SK-N-SH (cell line): ENCODE measurements around the gene ACSF3. TPM values are rescaled to one million over a fixed set of nuclear protein-coding genes. Genes with fewer than 3 reads are reported as not detected.

Experiments
- CTCF ChIA-PET: fragments of 300-600, 350-600 bp; formaldehyde crosslinking; extraction: SDS; loops from one replicate; lab custom pipeline; 2021; lab: Yijun Ruan, JAX
- POLR2A ChIA-PET: fragments of 350-600 bp; sonication (Branson Sonifier 250); formaldehyde crosslinking; extraction: SDS; loops from one replicate; lab custom pipeline; 2020; ENCODE audit warnings: antibody characterized with exemption, inconsistent platforms; lab: Yijun Ruan, JAX
- DNase-seq: peaks from one replicate; pipeline ENCODE4 v3.0.0; 2012
- H2AFZ ChIP-seq: fragments of 200-600 bp; sonication (generic); 2 replicates; pipeline ENCODE4 v1.8.1; 2016; ENCODE audit warnings: antibody characterized with exemption, mild to moderate bottlenecking, low read depth
- H3F3A ChIP-seq: fragments of 200-600 bp; sonication (generic); replicated peaks from 2 replicates; pipeline ENCODE3; 2016; ENCODE audit warnings: antibody characterized with exemption, mild to moderate bottlenecking; ENCODE audit not compliant: insufficient read depth
- H3K27ac ChIP-seq, 2 experiments: fragments of 200-500 bp in 1 of 2; fragments of 200-600 bp in 1 of 2; sonication (Bioruptor generic) in 1 of 2; sonication (generic), shearing (Covaris generic) in 1 of 2; 2 replicates each; pipeline versions ENCODE4 v1.5.1 to v1.6.1; 2014 to 2016; ENCODE audit warnings: low read depth in 2 of 2, inconsistent platforms in 1 of 2, low read length in 1 of 2, mild to moderate bottlenecking in 1 of 2, mixed read lengths in 1 of 2
- H3K27me3 ChIP-seq: fragments of 200-600 bp; sonication (generic), shearing (Covaris generic); 2 replicates; pipeline ENCODE4 v1.6.1; 2016; ENCODE audit warnings: mixed run types; ENCODE audit not compliant: insufficient read depth
- H3K36me3 ChIP-seq, 2 experiments: fragments of 200-500 bp in 1 of 2; fragments of 200-600 bp in 1 of 2; sonication (Bioruptor generic) in 1 of 2; sonication (generic) in 1 of 2; replicated peaks in 1 of 2; 2 replicates each; pipeline versions ENCODE3 to v1.5.1; 2014 to 2016; ENCODE audit warnings: low read length in 1 of 2, mild to moderate bottlenecking in 1 of 2; ENCODE audit not compliant: insufficient read depth in 2 of 2, control insufficient read depth in 1 of 2
- H3K4me1 ChIP-seq, 2 experiments: fragments of 200-500 bp in 1 of 2; fragments of 200-600 bp in 1 of 2; sonication (Bioruptor generic) in 1 of 2; sonication (generic), shearing (Covaris generic) in 1 of 2; 2 replicates each; pipeline versions ENCODE4 v1.5.1 to v1.6.1; 2014 to 2016; ENCODE audit warnings: low read depth in 1 of 2, low read length in 1 of 2, mixed run types in 1 of 2; ENCODE audit not compliant: insufficient read depth in 2 of 2, control insufficient read depth in 1 of 2
- H3K4me2 ChIP-seq: fragments of 200-600 bp; sonication (generic), shearing (Covaris generic); 2 replicates; pipeline ENCODE4 v1.6.1; 2017; ENCODE audit warnings: mixed run types
- H3K4me3 ChIP-seq, 2 experiments: fragments of 200-500 bp in 1 of 2; fragments of 200-600 bp in 1 of 2; sonication (Bioruptor generic) in 1 of 2; sonication (generic), shearing (Covaris generic) in 1 of 2; 2 replicates each; pipeline versions ENCODE4 v1.5.1 to v1.8.1; 2014 to 2016; ENCODE audit warnings: low read depth in 2 of 2, inconsistent platforms in 1 of 2, low read length in 1 of 2, mild to moderate bottlenecking in 1 of 2, mixed read lengths in 1 of 2, moderate library complexity in 1 of 2
- H3K79me2 ChIP-seq: fragments of 200-600 bp; sonication (generic); 2 replicates; pipeline ENCODE4 v1.8.1; 2017; ENCODE audit warnings: mild to moderate bottlenecking; ENCODE audit not compliant: insufficient read depth
- H3K9ac ChIP-seq: fragments of 200-600 bp; sonication (generic); 2 replicates; pipeline ENCODE4 v1.6.1; 2017; ENCODE audit warnings: mixed run types
- H3K9me2 ChIP-seq: fragments of 200-600 bp; sonication (generic); 2 replicates; pipeline ENCODE4 v1.6.1; 2017; ENCODE audit warnings: mixed run types
- H3K9me3 ChIP-seq: fragments of 200-600 bp; sonication (generic); 2 replicates; pipeline ENCODE4 v1.6.1; 2017; ENCODE audit warnings: mixed run types, mild to moderate bottlenecking, moderate library complexity
- H4K20me1 ChIP-seq: fragments of 200-600 bp; sonication (generic); 2 replicates; pipeline ENCODE4 v1.6.1; 2017; ENCODE audit warnings: mild to moderate bottlenecking, mixed run types; ENCODE audit not compliant: insufficient read depth
- CHD2 ChIP-seq: fragments of 150-350 bp; IDR thresholded peaks from 2 replicates; pipeline ENCODE4 v1.6.1; 2018; ENCODE audit warnings: low read length; ENCODE audit not compliant: partially characterized antibody
- EP300 ChIP-seq, 2 experiments: IDR thresholded peaks; 2 replicates each; pipeline versions ENCODE4 v1.4.0 to v1.6.1; 2012; ENCODE audit warnings: borderline replicate concordance in 1 of 2, low read depth in 1 of 2, low read length in 1 of 2
- GABPA ChIP-seq: IDR thresholded peaks from 2 replicates; pipeline ENCODE4 v1.4.0; 2012; ENCODE audit warnings: low read depth, mild to moderate bottlenecking
- GATA2 ChIP-seq: sonication (generic); formaldehyde crosslinking; IDR thresholded peaks from 2 replicates; pipeline ENCODE4 v1.5.0; 2020; ENCODE audit warnings: mild to moderate bottlenecking, missing genetic modification reagents
- JUND ChIP-seq: IDR thresholded peaks from 2 replicates; pipeline ENCODE4 v1.4.0; 2012
- MEF2A ChIP-seq: IDR thresholded peaks from 2 replicates; pipeline ENCODE4 v1.4.0; 2012; ENCODE audit warnings: low read depth, borderline replicate concordance
- MXI1 ChIP-seq: IDR thresholded peaks from 2 replicates; pipeline ENCODE4 v1.6.1; 2012; ENCODE audit warnings: mild to moderate bottlenecking, low read depth, low read length, improper control_type of control experiment
- POLR2AphosphoS5 ChIP-seq: IDR thresholded peaks from 2 replicates; pipeline ENCODE4 v1.6.1; 2012; ENCODE audit warnings: low read depth, low read length
- RCOR1 ChIP-seq: fragments of 150-350 bp; IDR thresholded peaks from 2 replicates; pipeline ENCODE4 v1.6.1; 2017; ENCODE audit warnings: antibody characterized with exemption, low read length
- RXRA ChIP-seq: IDR thresholded peaks from 2 replicates; pipeline ENCODE4 v1.4.0; 2012; ENCODE audit warnings: low read depth, mild to moderate bottlenecking, borderline replicate concordance
- SMC3 ChIP-seq: IDR thresholded peaks from 2 replicates; pipeline ENCODE4 v1.6.1; 2012; ENCODE audit warnings: low read depth, low read length, improper control_type of control experiment
- TCF12 ChIP-seq: IDR thresholded peaks from 2 replicates; pipeline ENCODE4 v1.4.0; 2012
- TEAD4 ChIP-seq: IDR thresholded peaks from 2 replicates; pipeline ENCODE4 v1.4.0; 2012; ENCODE audit warnings: mild to moderate bottlenecking, borderline replicate concordance; ENCODE audit not compliant: insufficient read depth
- WGBS: methylation state at CpG from one replicate; pipeline ENCODE4 v1.1.6; 2017; ENCODE audit warnings: low lambda C conversion rate; 5-methylcytosine and 5-hydroxymethylcytosine counted together
- polyA plus RNA-seq, 3 experiments: library from polyadenylated mRNA; depleted of rRNA; stranded (reverse); fragments of >200 nt; gene quantifications; 2 replicates each; pipeline ENCODE4 v1.2.3, GENCODE V29; 2012
- TF ChIP-seq, protein P1 (sequence below): fragments of 200-600 bp; sonication (generic); IDR thresholded peaks from 2 replicates; pipeline ENCODE4 v1.6.1; 2017; ENCODE audit warnings: antibody characterized with exemption, mild to moderate bottlenecking, moderate library complexity
- TF ChIP-seq, protein P2 (sequence below): IDR thresholded peaks from 2 replicates; pipeline ENCODE4 v1.4.0; 2012; ENCODE audit warnings: low read depth, borderline replicate concordance
- TF ChIP-seq, protein P3 (sequence below): fragments of 150-350 bp; IDR thresholded peaks from 2 replicates; pipeline ENCODE4 v1.6.1; 2016; ENCODE audit warnings: mild to moderate bottlenecking, low read depth, low read length
- TF ChIP-seq, protein P4 (sequence below): IDR thresholded peaks from 2 replicates; pipeline ENCODE4 v1.4.0; 2012; ENCODE audit warnings: low read depth

ACSF3 gene
- polyA plus RNA-seq, 1 of the 3 experiments (the other 2 are of a cell fraction): 18.8 TPM

DNA sequence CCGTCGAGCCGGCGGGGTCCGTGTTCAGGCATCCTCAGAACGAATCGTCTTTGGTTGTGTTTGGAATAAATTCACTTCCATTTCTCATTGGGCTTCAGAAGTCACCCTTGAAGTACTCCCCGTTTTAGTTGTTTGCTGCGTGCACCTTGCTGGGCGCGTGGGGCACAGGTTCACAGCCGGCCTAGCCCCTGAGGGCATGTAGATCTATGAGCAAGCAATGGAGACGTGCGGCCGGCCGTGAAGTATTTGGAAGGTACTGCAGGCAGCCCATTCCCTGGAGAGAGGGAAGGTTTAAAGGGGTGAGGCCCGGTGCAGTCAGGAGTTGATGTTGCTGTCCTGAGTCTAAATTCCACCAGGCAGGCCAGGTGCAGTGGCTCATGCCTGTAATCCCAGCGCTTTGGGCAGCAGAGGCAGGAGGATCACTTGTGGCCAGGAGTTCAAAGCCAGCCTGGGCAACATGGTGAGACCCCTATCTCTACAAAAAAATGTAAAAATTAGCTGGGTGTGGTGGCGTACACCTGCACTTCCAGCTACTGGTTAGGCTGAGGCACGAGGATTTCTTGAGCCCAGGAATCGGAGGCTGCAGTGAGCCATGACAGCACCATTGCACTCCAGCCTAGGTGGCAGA is 714 bp downstream of the ACSF3 start:
- whole genome bisulfite sequencing: 32% methylated on average over 10 of the region's 21 CpGs
- H2AFZ ChIP-seq: 0 out of 2 replicates have a peak overlapping the region, but pooled peaks have one; percentile 41
- H3F3A ChIP-seq: no peaks in the 10 kb centered on the region
- H3K36me3 ChIP-seq: peaks cover 0 to 2% of the 10 kb centered on the region in 2 experiments
- H3K4me2 ChIP-seq: peak overlapping the region; percentile 86
- H3K4me1 ChIP-seq: peaks cover 7 to 37% of the 10 kb centered on the region in 2 experiments; a peak in 2 of 4 replicates
- H3K9me2 ChIP-seq: no peaks in the 10 kb centered on the region
- H3K27ac ChIP-seq: no peak overlapping the region; a peak in 1 of 4 replicates
- H4K20me1 ChIP-seq: 0 out of 2 replicates have a peak, but pooled peaks cover 8% of the 10 kb centered on the region
- DNase-seq: peak; percentile 63
- CTCF ChIA-PET: interaction anchor here (0.8 to 1.8 kb wide), 3 partner anchors 11 to 41 kb away, joined by 4 to 5 read pairs (median 4); no protein-coding TSS in a partner anchor
- POLR2A ChIA-PET: interaction anchor here (1.1 to 1.3 kb wide), 3 partner anchors 23 to 49 kb away, joined by 4 read pairs; no protein-coding TSS in a partner anchor
- peaks cover 49% of the 10 kb centered on the region for H3K79me2 ChIP-seq
- TF ChIP-seq RXRA: no peak
- TF ChIP-seq MEF2A: no peak
- TF ChIP-seq GABPA: no peak
- TF ChIP-seq, protein P1, sequence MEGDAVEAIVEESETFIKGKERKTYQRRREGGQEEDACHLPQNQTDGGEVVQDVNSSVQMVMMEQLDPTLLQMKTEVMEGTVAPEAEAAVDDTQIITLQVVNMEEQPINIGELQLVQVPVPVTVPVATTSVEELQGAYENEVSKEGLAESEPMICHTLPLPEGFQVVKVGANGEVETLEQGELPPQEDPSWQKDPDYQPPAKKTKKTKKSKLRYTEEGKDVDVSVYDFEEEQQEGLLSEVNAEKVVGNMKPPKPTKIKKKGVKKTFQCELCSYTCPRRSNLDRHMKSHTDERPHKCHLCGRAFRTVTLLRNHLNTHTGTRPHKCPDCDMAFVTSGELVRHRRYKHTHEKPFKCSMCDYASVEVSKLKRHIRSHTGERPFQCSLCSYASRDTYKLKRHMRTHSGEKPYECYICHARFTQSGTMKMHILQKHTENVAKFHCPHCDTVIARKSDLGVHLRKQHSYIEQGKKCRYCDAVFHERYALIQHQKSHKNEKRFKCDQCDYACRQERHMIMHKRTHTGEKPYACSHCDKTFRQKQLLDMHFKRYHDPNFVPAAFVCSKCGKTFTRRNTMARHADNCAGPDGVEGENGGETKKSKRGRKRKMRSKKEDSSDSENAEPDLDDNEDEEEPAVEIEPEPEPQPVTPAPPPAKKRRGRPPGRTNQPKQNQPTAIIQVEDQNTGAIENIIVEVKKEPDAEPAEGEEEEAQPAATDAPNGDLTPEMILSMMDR: no peak
- TF ChIP-seq, protein P2, sequence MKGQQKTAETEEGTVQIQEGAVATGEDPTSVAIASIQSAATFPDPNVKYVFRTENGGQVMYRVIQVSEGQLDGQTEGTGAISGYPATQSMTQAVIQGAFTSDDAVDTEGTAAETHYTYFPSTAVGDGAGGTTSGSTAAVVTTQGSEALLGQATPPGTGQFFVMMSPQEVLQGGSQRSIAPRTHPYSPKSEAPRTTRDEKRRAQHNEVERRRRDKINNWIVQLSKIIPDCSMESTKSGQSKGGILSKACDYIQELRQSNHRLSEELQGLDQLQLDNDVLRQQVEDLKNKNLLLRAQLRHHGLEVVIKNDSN: no peak
- TF ChIP-seq, protein P3, sequence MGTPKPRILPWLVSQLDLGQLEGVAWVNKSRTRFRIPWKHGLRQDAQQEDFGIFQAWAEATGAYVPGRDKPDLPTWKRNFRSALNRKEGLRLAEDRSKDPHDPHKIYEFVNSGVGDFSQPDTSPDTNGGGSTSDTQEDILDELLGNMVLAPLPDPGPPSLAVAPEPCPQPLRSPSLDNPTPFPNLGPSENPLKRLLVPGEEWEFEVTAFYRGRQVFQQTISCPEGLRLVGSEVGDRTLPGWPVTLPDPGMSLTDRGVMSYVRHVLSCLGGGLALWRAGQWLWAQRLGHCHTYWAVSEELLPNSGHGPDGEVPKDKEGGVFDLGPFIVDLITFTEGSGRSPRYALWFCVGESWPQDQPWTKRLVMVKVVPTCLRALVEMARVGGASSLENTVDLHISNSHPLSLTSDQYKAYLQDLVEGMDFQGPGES: no peak
- no peak for TF ChIP-seq GATA2
- TF ChIP-seq, protein P4, sequence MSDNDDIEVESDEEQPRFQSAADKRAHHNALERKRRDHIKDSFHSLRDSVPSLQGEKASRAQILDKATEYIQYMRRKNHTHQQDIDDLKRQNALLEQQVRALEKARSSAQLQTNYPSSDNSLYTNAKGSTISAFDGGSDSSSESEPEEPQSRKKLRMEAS: no peak
- TF ChIP-seq TEAD4: no peak
- TF ChIP-seq EP300 (IDR thresholded peaks at IDR 0.05; ENCODE audit: borderline replicate concordance in 1 of 2, low read depth in 1 of 2, low read length in 1 of 2): no peak
- TF ChIP-seq MXI1: no peak
- peaks cover 9% of the 10 kb centered on the region; the same call in 1 of the 2 replicates for H3K27me3 ChIP-seq
- H3K9me3 ChIP-seq: no peaks in the 10 kb centered on the region
- peak overlapping the region; percentile 84 to 87 for H3K4me3 ChIP-seq
- peak overlapping the region; percentile 84 for H3K9ac ChIP-seq

DNA sequence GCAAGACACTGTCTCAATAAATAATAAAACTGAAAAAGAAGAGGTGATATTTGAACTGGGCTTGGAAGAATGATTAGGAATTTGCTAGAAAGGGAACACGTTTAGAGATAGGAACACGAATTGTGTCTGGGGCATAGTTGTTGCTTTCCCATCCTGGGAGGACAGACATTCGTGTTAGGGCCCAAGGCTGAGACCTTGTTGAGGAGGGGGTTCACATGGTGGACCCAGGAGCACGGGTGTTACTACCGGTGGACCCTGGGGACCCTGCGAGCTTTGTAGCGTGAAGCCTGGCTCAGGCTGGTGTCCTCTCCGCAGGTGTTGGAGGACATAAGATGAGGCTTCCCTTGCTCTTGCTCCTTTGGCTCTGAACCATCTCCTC is 1.2 kb downstream of the ACSF3 start:
- H3K79me2 ChIP-seq: peaks cover 51% of the 10 kb centered on the region
- WGBS: 95% methylated on average over 8 of the region's 8 CpGs
- peaks cover 5% of the 10 kb centered on the region; the same call in 1 of the 2 replicates for H3K27me3 ChIP-seq
- H2AFZ ChIP-seq: no peak overlapping the region
- peak overlapping the region; percentile 84; the same call in 1 of the 2 replicates for H3K9ac ChIP-seq
- DNase-seq: no peak
- ChIA-PET POLR2A (no interaction called here), CTCF (interaction anchor here (1.8 kb wide), 1 partner anchor 42 kb away, joined by 5 read pairs; no protein-coding TSS in a partner anchor)
- H4K20me1 ChIP-seq: 0 out of 2 replicates have a peak, but pooled peaks cover 8% of the 10 kb centered on the region
- H3K9me3 ChIP-seq: no peaks in the 10 kb centered on the region
- H3F3A ChIP-seq: no peaks in the 10 kb centered on the region
- no peak overlapping the region for H3K27ac ChIP-seq
- no peaks in the 10 kb centered on the region for H3K9me2 ChIP-seq
- no peak for TF ChIP-seq EP300 (IDR thresholded peaks at IDR 0.05; ENCODE audit: borderline replicate concordance in 1 of 2, low read depth in 1 of 2, low read length in 1 of 2)
- TF ChIP-seq CHD2: no peak
- TF ChIP-seq JUND: no peak
- TF ChIP-seq TCF12: no peak
- no peak for TF ChIP-seq SMC3
- TF ChIP-seq MXI1: no peak
- no peak for TF ChIP-seq RCOR1
- TF ChIP-seq POLR2AphosphoS5: no peak
- TF ChIP-seq, protein P2: no peak
- TF ChIP-seq, protein P1: no peak
- peak overlapping the region; percentile 84 to 87 for H3K4me3 ChIP-seq
- peak overlapping the region; percentile 86 for H3K4me2 ChIP-seq
- peaks cover 0 to 2% of the 10 kb centered on the region in 2 experiments for H3K36me3 ChIP-seq
- peaks cover 7 to 37% of the 10 kb centered on the region in 2 experiments; a peak in 2 of 4 replicates for H3K4me1 ChIP-seq
